ENCODE measurements around the gene RALGAPA2. TPM values are rescaled to one million over a fixed set of nuclear protein-coding genes. Genes with fewer than 3 reads are reported as not detected.
A peak's percentile ranks its signal among the peaks of the same experiment; 100 is the strongest.

RALGAPA2 gene
- total RNA-seq, 4 donors from 2014 or later: 35.1 to 109 (median 59.6) TPM

GRCh38 chr20:20668639-20669038 is 43.8 kb downstream of the RALGAPA2 start:
- no peak for TF ChIP-seq CTCF (IDR thresholded peaks at IDR 0.05)
- peak; percentile 42 for ATAC-seq (ENCODE audit: low FRiP score)
- DNase-seq (ENCODE audit: low spot score): no peak

GRCh38 chr20:20666359-20666758 is 46.1 kb downstream of the RALGAPA2 start:
- no peak for TF ChIP-seq CTCF (IDR thresholded peaks at IDR 0.05)
- DNase-seq (ENCODE audit: low spot score) (no peak), ATAC-seq (ENCODE audit: low FRiP score) (no peak)

- DNase-seq (ENCODE audit: low spot score) (no peak), ATAC-seq (ENCODE audit: low FRiP score) (no peak)
- no peak for TF ChIP-seq CTCF (IDR thresholded peaks at IDR 0.05)
Observed at GRCh38 chr20:20665606-20666332, 46.7 kb downstream of the RALGAPA2 start.

- ATAC-seq (ENCODE audit: low FRiP score) (no peak), DNase-seq (ENCODE audit: low spot score) (no peak)
- no peak for TF ChIP-seq CTCF (IDR thresholded peaks at IDR 0.05)
Observed at GRCh38 chr20:20664795-20665589, 47.5 kb downstream of the RALGAPA2 start.

- DNase-seq (ENCODE audit: low spot score) (no peak), ATAC-seq (ENCODE audit: low FRiP score) (no peak)
- TF ChIP-seq CTCF (IDR thresholded peaks at IDR 0.05): no peak
Observed at GRCh38 chr20:20663841-20664240, 48.6 kb downstream of the RALGAPA2 start.

- no peak for DNase-seq (ENCODE audit: low spot score)
- no peak for ATAC-seq (ENCODE audit: low FRiP score)
- TF ChIP-seq CTCF (IDR thresholded peaks at IDR 0.05): no peak
Observed at GRCh38 chr20:20658871-20659431, 53.5 kb downstream of the RALGAPA2 start.
